DMS153 treated with DMSO at 0.1 percent for 48 hours (cell line): Measurements from ENCODE around the gene TCF12.

ENCODE experiments used
- DNase-seq: peaks from one replicate; lab custom pipeline; 2025; ENCODE audit not compliant: unreplicated experiment; lab: John Stamatoyannopoulos, UW

The TCF12 gene

DNA sequence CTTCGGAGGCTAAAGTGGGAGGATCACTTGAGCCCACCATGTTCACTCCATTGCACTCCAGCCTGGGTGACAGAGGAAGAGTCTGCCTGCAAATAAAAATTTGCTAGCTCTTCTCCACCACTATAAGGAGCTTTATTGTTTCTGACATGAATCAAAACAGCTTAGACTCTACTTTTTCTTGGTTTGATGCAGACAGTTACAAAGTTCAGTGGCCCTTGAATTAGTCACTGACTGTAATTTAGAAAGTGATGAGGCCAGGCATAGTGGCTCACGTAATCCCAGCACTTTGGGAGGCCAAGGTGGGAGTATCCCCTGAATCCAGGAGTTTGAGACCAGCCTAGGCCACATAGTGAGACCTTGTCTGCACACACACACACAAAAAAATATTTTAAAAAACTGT is 285.5 kb downstream of the TCF12 start:
- DNase-seq: no peak

DNA sequence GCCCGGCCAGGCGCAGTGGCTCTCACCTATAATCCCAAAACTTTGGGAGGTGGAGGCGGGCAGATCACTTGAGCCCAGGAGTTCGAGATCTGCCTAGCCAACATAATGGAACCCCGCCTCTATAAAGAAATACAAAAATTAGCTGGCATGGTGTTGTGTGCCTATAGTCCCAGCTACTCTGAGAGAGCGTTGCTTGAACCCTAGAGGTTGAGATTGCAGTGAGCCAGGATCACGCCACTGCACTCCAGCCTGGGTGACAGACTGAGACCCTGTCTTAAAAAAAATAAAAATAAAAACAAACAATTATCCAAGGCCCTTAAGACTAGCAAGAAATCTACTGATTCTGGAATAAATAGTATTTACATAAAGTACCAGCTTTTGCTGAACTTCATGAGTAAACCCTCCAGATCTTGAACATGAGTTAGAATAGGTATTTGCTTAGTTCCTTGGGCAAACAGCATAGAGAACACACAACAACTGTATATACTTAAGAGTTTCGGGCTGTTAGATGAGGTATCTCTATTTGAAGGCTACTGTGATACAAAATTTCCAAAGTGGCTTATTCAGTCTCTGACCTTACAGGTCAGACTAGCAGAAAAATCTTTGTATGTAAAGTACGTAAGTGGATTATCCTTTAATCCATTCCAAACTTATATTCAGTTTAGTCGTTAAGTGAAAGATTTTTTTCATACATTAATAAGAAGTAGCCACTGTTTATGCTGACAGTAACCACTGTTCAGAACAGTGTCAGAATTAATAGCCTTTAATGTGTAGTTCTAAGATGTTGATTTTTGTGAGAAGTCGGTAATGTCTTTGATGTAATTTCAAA is 286.8 kb downstream of the TCF12 start:
- no peak for DNase-seq

DNA sequence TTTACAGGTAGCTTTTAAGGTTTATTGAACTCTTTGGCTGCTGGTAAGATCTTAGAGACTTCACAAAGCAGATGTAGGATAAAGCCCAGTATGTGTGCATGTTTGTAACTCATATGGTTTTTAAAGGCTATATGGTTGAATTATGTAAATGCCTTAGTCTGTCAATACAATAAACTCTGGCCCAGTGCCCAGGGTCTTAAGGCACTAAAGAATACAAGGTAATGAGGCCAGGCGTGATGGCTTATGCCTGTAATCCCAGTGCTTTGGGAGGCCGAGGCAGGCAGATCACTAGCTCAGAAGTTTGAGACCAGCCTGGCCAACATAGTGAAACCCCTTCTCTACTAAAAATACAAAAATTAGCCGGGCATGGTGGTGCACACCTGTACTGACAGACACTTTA is 287.6 kb downstream of the TCF12 start:
- DNase-seq: no peak

DNA sequence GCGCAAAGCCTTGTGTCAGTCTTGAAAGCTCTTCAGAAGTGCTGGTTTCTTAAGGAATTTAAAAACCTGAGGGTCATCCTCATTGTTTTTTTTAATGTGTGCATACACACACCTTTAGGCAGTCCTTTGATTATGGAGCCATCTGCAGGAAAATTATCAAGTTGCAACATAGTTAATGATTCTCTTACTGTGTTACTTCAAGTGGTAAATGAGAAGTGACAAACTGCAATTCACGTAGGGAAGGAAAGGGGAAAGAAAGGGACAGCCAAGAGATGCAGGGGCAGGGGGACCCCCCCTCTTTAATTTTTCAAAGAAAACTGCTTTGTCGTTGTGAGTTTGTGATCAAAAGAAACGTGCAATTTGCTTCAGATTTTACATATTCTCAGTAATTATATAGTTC is 295.4 kb downstream of the TCF12 start:
- peak; percentile 23 for DNase-seq

DNA sequence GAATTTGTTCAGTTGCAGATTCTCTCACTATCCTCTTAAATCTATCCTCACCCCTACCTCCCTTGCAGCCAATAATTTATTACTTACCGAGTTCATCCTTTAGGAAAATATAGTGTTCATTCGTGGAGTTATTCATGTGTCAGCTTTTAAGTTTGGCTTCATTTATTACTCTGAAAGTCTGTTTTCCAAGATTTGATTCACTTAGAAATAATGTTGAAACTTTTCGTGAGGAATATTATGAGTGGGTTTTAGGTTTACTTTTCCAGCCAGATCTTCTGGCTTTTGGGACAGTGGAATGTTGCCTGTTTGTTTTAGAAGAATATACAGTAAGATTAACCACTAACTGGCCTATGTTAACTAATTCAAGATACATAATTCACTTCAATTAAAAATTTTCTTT is 296.9 kb downstream of the TCF12 start:
- no peak for DNase-seq

DNA sequence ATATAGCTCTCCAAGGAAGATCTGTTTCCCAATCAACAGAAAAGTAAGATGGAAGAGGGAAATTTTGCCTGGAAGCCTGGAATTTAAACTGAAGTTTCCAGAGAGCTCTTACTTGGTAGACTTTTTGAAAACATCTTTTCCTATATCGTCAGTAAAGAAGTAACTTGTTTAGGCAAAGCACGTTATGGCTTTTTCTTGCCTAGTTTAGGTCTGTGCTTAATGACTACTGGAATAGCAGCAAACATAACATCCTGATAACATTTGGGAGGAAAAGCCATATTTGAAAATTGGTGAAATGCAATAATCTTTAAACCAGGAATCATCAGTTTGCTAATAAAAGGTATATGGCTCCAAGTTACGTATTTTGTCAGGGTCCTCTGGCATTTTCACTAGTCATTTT is 297.4 kb downstream of the TCF12 start:
- DNase-seq: no peak

DNA sequence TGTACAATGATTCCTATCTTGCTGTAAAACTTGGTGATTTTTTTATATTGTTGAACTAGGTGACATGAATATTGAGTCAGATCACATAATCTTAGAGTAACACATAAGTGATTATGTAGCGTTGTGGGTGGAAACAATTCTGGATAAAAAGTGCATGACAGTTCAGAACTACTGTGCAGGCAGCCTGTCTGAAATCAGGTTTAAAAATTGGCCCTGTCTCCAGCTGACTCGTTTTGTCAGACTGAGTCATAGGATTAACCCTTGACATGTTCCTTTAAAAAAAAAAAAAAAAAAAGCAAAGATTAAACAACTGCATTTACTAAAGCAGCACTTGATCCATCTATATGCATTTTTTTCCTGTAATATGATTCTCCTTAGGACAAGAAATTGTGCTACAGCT is 297.8 kb downstream of the TCF12 start:
- DNase-seq: no peak

DNA sequence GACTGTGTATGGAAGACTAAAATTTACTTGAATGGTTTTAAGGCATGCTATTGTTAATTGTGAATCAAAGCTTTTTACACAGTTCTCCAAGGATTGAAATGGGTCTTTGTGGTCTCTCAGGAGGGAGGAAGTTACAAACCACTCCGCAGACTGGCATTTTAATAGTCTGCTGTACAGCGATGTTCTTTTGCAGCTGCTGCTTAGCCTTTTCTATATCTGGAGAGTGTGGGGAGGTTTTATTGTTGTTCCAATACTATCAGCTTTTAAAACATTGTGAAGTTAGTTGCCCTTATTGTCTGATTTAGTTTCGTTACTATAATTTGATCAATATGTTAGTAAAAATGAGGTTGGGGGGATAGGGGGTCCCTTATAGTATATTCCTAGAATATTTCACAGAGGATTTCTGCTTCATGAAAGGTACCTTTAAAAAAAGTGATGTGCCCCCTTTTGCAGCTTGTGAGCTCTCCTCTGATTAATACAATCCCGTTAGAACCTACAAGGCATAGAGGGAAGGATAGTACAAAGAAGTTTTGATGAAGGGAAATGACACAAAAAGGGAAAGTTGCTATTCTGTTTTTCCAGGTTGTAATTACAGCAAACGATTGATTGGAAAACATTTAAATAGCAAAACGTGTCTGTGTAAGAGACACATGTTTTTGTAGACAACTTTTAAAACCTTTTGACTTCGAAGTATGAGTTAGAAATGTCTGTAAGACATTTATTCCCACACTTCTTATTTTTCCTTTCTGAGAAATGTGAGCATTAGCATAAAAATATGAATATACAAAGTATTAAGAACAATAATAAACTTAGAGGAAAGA is 299.5 kb downstream of the TCF12 start:
- peak; percentile 29 for DNase-seq

DNA sequence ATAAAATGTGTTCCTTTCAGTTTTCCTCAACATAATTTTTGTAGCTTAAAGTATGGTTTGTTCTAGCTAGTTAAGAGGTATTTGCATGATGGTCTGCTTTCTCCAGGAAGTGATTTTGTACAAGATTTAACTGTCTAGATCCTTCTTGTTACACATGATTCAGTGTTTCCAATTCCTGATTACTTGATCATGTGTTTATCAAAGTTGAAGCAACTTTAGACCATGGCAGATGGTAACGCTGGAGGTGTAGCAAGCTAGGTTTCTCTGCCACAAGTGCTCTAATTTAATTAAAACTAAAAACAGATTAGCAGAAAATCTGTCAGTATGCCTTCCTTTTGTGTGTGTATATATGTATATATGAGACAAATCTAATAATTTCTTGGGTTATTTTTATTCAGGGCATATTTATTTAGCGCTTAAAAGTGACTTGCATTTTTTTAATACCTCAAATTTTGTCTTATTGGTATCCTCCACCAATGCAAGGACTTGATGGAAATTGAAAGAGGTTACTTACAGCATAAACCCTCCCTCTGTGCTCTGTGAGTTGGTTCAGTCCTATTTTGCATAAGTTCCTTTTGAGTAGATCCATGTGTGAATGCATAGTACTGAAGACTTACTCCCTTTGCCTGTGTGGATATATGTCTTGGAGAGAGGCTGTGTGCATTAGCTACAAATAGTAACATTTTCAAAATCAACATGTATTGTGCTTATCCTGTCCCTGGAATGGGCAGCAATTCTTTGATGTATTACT is 300.6 kb downstream of the TCF12 start:
- peak; percentile 64 for DNase-seq

DNA sequence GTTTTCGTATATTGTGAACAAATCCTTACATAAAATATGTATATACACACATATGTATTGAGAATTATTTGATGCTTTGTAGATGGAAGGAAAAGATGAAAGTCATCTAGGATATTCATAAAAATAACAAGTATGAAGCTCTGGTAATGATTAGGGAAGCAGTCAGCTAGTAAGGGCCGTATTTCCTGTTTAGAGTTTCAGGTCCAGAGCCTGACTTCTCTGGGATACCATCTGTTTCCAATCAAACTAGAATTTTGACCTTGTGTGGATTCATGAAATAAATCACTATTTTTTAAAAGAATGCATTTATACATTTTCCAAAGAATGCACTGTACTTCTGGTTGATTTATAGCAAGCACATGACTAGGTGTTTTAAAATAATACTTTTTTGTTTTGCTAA is 301.8 kb downstream of the TCF12 start:
- no peak for DNase-seq

DNA sequence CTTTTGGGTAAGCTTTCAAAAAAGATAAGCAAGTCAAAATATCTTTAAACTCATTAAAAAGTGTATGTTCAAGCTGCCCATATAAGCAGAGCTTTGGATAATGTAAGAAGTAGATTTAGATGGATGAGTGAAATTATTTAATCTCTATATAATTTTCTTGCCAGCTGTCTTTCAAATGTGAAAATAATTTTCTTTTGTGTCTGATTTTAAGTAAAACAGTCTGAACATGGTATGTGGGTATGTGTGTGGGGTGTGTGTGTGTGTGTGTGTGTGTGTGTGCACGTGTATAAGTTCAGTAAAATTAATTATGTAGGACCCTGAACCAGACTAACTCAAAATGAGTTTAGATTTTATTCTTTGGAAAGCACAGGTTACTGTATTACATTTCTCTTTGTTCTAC is 302.7 kb downstream of the TCF12 start:
- DNase-seq: no peak

DNA sequence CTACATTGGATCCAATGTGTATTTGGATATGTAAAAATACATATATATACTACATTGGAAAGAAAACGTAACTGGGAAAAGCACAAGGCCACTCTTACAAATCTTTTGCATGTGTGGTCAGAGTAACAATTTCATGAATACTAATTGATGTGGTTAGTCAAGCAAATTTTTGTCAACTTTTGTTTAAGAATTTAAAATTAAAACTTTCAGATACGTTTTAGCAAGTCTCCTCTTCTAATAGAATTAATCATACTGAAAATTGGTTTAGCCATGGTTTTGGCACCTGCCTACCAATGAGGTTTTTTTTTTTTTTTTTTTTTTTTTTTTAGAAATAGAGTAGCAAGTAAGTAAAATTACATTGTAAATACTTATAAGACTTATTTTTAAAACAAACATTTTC is 304.9 kb downstream of the TCF12 start:
- no peak for DNase-seq

DNA sequence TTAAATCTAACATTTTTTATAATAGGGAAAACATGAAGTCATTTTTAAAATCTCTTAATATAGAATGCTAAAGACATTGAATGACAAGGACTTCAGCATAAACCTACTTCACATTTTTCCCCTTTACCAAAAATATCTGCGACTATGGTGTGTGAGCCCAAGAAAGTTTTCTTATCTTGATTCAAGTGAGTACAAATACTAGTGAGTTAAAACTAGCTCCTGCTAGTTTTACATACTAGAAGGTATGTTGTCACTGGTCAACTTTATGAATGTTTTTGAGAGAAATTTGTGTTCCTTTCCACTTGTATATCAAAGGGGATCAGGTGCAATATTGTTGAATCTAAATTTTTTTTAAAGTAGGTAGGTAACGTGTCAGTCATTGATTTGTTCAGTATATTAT is 305.4 kb downstream of the TCF12 start:
- no peak for DNase-seq

DNA sequence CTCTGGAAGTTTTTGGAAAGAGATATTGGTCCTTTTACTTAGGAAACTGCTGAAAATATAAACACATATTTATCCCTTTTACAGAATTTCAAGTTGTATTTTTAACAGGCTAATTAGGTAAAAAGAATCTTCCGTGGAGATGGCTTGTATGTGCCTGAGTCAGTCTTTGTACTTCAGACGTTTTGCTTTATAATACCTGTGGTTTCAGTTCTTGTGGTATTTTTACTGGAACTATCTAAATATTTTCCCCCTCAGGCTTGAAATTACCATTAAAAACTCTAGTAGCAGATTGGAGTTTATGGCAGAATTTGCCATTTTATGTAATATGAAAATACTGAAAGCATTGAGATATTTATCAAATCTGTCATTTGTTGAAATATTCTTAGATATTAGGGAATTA is 306.2 kb downstream of the TCF12 start:
- no peak for DNase-seq

DNA sequence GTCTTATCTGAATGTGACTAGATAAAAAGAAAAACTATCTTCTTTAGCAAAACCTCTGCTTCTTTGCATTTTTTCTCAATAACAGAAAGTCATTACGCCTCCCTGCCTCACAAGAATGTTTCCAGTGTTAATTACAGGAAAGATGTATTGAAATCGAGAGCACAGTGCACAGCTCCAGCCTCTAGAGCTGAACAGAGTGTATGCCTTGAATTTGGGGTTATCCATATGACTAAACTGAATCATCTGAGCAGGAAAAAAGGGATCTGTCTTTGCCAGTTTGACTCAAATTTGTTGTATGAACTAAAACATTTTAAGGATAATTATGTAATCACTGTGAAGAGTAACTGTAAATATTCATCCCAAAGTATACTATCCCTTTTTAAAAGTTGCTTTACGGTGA is 308.7 kb downstream of the TCF12 start:
- no peak for DNase-seq

DNA sequence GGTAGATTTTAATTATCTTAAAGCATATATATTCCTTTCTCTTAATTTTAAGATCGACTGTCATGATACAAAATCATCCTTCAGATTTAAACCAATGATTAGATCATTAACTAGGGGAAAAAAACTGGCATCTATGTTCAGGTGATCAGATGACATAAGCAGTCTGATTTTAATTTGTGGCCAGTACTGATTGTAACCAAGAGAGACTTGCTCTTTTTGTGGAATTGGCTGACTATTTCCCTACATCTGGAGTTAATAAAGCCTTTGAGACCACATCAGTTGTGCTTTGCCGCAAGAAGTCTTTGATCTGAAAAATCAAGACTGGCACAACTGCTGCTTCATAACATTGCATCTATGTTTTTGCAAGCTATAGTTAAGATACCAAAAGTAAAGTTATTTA is 309.5 kb downstream of the TCF12 start:
- no peak for DNase-seq

DNA sequence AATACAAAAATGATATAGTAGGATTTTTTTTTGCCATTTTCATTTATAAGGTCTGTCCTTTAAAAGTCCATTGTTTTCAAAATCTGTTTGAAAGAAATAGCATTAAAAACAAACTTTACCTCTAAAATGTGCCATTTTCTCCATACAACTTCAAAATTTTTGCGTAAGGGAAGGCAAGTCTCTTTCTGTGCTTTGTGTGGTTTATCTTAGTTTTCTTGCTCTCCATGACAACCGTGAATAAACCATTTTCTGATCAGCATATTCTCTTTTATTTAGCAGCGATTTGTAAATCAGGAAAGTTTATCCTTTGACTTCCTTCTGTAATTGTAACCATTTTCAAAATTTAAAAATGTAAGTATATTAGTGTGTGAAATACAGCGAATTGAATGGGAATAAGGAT is 310.0 kb downstream of the TCF12 start:
- no peak for DNase-seq

DNA sequence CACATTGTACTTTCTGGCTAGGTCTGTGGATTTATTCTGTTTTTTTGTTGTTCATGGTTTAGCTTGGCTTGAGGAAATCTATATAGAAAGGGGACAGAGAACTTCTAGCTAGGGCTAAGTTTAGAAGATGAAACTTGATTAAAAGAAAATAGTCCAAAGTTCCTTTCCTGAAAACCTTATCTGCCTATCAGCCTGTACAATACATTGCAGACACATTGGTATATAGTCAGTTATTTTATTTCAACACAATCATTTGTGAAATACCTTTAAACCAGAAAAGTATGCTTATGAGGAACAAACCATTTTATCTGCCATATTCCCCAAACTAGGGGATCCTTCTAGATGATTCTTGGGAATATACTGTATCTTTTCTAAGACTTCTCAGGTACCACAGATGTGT is 310.6 kb downstream of the TCF12 start:
- no peak for DNase-seq

DNA sequence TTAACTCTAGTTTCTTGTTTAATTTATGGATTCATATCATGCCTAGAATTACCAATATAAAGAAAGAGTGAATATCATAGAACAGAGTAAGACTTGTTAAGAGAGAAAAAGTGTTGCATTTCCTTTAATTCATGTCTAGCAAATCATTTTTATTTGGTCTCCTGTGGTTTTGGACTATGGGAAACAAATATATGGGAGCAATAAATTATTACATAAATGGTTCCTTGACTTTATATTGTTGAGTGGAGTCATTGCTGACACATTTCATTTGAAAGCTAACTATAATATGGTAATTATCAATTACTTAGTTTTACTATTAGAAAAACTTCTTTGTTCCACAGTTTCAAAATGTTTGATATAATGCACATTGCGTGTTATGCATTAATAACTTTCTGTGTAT is 313.1 kb downstream of the TCF12 start:
- DNase-seq: no peak

DNA sequence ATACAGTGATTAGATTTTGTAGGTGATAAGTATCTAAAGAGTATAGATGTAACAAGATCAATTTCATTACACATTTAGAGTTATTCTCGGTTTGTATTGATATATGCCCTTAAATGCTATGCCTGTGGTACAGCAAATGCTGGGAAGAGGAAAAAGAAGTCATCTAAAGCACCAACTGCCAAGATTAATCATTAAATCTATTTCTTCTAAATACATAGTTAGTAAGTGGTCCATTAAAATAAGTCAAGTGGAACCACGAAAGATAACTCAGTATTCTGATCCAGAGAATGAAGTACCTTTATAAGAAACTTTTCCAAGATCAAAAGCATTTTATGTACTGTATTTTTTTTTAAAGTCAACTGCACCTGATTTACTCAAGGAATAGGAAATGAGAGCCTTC is 315.7 kb downstream of the TCF12 start:
- DNase-seq: no peak

DNA sequence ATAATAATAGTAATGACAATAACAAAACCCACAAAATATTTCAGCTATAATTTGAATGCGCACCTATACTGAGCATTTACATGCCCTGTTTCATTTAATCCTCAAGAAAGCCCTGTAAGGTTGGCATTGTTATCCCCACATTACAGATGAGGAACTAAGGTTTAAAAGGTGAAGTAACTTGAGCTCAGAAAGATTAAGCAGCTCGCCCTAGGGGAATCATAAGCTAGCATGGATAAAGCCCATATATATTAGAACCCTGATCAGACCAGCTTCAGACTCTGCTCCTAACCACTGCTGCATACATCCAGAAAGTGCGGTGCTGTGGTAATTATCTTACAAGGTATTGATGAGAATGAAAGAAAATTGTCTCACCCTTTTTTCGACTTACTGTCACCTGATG is 316.7 kb downstream of the TCF12 start:
- DNase-seq: no peak

DNA sequence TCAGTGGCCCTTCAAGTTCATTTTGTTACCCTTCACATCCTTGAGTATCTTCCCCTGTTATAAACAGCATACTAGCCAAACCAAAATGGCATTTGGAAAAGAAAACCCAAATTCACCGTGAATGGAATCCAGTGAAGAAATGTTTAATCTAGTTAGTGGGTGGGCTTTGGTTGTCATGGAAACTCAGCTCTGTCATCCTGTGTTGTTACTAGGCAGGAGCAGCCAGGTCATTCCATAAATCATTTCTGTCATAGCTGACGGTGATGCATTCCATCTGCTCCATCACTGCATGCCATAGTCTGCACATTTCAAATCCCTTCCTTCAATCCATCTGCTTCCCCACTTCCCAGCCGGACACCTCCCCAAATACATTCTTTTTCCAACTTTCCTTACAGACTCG is 317.4 kb downstream of the TCF12 start:
- DNase-seq: no peak
